Cardiac septum (tissue), 1 donor: ENCODE data around the gene ACTR8. TPM values are rescaled to one million over a fixed set of nuclear protein-coding genes. Genes with fewer than 3 reads are reported as not detected.
A peak's percentile ranks its signal among the peaks of the same experiment; 100 is the strongest.

Experiments used
- DNase-seq: peaks from one replicate; pipeline ENCODE4 v3.0.0-alpha.2; 2020; ENCODE audit warnings: low spot score
- intact Hi-C: fragments of 100-400 bp; cut with DNase I; formaldehyde crosslinking; loops from one replicate; pipeline ENCODE4 v1.14.0; 2022
- total RNA-seq: library from RNA; stranded (reverse); fragmentation: NEBNext Ultra II Directional; extraction: Animal tissue kit (Norgen Biotek cat#: 25700); gene quantifications from one replicate; pipeline ENCODE4 v1.2.1, GENCODE V29; 2021
- donor health status: DM: no; HTN: no; CAD: no.

The ACTR8 gene
- total RNA-seq, 1 donor from 2014 or later: 33.1 TPM

DNA sequence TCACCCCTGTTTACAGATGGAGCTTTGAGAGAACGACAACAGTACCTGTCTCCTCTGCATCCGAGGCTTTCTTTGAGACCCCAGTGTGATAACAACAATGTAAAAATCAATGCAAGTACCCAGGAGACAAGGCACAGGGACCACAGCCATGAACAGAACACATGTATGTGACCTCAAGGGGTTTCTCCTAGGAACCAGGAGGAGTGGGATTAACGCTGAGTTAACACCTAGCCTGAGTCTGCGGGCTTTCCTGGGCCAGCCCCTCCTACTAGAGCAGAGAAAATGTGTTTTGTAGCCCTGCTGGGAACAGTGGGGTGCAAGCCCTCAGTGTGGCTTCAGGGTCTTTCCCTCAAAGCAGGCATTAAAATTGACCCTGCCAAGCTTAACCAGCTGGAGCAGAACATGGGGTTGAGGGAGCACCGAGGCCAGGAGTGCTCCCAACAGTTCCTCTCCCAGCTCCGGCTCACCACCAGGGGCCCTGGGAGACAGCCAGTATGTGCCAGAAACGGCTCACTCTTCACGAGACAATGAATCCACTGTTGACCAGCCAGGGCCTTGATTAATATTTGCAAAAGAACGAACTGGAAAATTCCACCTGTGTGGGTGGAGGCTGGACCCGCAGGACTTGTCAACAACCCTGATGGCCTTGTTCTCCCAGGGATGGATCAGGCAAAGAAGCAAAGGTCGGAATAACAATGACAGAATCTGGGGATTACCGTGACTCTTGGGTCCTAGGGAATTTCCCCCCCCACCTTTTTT is 39.3 kb downstream of the ACTR8 start:
- intact Hi-C loops: no loop called here
- DNase-seq: peak; percentile 66

DNA sequence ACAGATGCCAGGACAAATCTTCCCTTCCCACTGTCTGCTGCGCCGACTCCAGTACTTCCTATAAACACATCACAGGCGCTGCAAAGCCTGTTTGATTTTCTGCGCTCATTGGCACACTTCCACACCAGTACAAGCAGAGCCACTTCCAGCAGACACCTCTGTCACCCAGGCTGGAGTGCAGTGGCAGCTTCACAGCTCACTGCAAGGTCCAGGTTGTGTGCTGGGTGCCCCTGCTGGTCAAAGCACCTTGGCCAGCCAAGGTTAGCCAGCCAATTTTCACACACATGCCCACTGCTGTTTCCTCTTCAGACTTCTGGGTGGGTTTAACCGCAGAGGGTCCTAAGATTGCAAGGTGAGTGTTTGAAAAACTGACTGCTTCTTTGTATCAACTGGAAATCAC is 40.7 kb downstream of the ACTR8 start:
- intact Hi-C loops: no loop called here
- DNase-seq: peak; percentile 57

DNA sequence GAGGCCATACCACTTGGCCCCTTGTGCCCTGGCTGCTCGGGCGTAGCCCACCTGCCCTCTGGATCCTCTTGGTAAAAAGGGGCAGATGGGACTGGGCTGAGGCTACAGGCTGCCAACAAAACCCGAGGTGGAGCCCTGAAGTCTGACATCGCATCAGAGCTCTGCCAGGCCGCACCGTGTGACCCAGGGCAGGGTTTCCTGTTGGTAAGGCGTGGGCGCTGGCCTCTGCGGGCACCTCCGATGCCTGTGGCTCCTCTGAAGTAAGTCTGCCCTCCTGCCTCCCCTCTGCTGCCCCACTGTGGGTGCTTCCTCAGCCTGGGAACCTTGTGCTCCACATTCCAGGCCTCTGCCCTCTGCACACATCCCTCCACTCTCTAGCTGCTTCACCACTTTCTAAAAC is 44.6 kb downstream of the ACTR8 start:
- peak; percentile 35 for DNase-seq
- intact Hi-C loops: no loop called here

DNA sequence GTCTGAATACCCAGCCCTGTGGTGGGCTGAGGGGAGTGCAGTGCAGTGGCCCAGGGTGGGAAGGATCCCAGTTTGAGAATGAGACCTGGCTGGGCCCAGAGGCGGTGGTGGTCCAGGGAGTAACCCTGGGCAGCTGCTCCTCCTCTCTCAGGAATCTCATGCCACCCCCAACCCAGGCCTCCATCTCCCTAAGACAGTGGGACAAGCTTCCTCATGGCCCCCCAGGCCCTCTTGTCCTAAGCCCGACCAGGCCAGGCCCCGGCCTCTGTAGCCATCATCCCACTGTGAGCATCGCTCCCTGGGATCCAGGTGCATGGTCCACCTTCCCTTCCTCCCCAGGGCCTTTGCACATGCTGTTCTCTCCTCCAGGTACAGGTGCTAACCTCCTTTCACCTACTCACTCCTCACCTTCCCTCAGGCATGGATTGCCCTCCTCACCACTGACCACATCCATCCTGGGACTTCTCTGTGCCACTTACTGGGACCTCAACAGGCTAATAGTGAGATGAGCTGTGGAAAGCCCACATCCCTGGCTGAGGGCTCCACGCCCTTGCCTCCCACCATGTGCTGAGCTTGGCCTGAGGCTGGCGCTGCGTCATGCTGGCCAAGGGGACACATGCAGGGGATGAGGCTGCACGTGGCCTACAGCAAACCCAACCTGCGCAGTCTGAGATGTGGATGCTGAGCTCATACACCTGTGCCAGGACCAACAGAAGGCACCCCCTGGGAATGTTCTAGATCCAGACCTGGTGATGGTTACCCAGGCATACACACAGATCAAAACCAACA is 45.7 kb downstream of the ACTR8 start:
- DNase-seq: peak; percentile 56
- intact Hi-C loops: no loop called here

DNA sequence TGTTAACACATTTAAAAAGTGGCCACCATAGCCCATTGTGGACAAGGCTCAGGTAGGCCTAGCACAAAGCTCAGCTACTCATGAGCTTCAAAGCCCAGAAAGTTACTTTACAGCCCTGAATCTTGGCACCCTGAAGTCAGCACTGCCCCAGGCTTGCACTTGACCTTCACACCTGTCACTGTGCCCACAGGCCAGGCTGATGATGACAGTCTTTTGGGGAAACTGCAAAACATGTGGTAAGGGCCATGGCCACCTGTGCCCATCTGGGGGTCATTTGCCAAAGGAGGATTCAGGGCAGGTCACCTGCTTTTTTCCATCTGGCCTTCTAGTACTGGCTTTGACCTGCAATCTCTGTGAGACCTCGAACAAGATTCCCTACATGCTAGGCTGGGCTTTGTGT is 46.7 kb downstream of the ACTR8 start:
- intact Hi-C loops: no loop called here
- DNase-seq: peak; percentile 46

DNA sequence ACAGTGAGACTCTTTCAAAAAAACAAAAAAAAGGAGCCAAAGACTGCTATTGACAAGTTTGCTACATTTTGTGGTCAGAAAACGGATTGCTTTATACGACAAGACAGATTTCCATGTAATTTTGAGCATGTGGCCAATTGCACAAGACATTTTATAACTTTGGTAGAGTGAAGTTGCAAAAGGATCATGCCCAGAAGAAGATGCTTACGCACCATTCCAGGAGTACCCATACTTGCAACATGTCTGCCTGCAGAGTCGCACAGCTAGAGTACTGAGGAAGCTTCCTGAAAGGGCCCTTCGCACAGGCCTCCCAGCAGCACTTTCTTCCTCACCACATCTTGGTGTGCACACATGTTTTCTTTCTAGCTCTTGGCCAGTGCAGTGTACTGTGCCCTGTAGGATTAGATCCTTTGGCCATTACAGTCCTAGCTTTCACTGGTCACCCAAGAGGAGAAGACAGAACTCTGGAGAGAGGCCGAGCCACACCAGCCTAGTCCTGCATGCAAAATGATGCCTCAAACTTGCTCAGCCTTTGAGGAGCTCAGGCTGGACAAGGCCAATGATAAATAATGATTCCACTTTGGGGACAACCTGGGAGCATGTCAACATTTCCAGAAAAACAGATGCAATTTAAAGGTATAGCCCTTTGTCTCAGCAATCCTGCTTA is 47.4 kb downstream of the ACTR8 start:
- DNase-seq: peak; percentile 74

DNA sequence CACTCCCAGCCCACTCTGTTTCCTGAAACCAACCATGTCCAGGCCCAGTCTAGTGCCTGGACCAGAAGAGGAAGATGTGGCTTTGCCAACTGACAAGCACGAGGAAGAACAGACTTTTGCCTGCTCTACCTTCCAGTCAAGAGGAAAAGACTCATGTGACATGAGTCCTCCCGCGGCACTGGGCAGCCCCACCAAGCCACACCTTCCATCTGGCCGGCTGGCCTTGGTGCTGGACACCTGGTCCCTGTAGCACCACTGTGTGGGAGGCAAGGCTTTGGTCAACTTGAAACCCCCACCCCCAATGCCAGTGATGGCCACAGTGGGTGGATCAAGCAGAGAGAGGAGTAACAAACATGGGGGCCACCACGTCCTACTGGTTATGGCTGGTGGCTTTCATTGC is 48.3 kb downstream of the ACTR8 start:
- intact Hi-C loops: no loop called here
- DNase-seq: peak; percentile 49

More for the DNA sequence above, 47.4 kb downstream of the ACTR8 start:
- intact Hi-C loops: no loop called here

DNA sequence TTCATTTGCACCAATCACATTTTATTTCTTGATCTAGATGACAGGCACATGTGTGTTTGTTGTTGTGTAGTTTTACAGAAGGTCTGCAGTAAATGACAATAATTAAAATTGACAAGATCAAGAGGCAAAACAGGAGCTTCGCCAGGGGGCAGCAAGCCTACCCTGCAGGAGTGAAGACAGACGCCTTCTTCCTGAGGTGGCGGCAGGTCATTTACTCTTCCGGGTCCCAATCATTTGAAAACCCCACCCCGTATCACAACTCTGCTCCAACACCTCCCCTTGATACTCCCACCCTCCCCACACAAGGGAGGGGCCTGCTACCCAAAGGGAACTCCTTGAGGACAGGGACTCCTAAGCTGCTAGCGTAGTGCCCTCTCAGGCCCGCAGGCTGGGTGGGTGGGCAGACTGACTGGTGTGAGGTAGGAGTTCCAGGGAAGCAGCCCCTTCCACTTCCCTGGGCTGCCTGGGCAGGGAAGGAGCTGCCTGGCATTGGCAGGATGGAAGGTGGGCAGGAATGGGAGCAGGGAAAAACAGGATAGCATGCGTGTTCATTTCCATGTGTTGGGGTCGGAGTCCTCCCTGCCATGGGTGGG is 48.8 kb downstream of the ACTR8 start:
- intact Hi-C loops: no loop called here
- DNase-seq: peak; percentile 68

DNA sequence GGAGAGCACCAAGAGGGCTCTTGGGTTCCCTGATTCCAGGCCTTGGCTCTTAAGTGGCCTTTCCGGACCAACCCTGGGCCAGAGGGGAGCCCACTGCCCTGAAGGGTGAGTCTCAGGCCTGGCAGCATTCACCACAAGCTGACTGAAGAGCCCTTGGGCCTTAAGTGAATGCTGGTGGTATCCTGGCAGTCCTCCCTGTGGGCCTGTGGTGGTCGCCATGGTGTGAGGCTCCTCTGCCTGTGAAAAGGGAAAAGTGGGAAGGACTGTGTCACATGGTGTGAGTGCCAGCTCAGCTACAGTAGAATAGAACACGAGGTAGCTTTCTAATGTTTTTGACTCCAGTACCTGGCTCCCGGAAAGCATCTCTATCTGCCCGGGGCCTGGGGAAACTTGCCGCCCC is 51.0 kb downstream of the ACTR8 start:
- peak; percentile 71 for DNase-seq
- intact Hi-C loops: no loop called here

DNA sequence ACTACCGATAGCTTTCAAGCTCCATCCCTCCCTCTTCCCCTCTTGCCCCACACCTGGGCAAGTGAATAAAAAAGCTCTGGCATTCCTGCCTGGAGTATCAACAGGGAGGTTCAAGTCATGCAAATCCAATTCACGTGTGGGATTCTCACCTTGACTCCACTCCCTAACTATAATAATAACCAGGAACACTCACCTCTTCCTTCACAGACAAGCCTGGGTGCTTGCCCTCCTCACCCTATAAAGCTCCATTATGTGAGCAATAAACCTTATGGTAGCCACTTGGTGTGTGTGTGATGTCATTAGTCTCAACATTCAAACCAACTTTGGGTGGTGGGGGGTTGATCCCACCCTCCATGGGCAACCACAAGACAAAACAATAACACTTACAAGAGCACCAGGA is 52.3 kb downstream of the ACTR8 start:
- intact Hi-C loops: no loop called here
- peak; percentile 15 for DNase-seq

DNA sequence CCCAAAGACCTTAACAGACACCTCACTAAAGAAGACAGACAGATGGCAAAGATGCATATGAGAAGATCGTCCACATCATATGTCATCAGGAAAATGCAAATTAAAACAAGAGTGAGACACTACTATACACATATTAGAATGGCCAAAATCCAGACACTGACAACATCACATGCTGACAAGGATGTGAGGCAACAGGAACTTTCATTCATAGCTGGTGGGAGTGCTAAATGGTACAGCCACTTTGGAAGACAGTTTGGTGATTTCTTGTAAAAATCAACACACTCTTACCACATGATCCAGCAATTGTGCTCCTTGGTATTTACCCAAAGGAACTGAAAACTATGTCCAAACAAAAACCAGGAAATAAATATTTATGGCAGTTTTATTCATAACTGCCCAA is 53.4 kb downstream of the ACTR8 start:
- no peak for DNase-seq
- intact Hi-C loops: no loop called here

DNA sequence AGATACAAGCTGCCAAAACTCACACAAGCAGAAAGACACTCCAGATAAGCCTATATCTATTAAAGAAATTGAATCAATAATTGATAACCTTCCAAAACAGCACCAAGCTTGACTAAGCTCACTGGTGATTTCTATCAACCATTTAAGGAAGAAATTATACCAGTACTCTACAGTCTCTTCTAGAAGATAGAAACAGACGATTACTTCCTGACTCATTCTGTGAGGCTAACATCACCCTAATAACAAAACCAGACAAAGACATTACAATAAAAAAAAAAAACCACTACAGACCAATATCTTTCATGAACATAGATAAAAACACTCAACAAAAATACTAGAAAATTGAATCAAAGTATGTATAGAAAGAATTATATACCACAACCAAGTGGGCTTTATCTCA is 55.9 kb downstream of the ACTR8 start:
- no peak for DNase-seq
- intact Hi-C loops: no loop called here

DNA sequence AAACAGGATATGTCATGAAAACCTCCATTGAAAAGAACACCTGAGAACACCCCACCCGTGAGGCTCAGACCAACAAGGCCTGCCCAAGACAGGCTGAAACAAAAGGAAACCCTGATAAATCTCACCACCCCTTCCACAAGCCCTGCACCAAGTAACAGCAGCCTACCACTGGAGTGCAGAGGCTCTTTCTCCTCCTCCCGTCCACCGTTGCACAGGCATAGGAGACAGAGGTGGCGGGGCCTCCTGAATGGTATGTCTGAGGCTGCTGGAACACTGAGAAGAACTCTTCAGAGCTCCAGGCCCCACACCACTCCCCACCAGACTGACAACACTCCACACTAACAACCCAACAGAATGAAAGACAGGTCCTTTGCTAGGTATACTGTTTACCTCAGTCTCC is 57.2 kb downstream of the ACTR8 start:
- intact Hi-C loops: no loop called here
- peak; percentile 44 for DNase-seq

DNA sequence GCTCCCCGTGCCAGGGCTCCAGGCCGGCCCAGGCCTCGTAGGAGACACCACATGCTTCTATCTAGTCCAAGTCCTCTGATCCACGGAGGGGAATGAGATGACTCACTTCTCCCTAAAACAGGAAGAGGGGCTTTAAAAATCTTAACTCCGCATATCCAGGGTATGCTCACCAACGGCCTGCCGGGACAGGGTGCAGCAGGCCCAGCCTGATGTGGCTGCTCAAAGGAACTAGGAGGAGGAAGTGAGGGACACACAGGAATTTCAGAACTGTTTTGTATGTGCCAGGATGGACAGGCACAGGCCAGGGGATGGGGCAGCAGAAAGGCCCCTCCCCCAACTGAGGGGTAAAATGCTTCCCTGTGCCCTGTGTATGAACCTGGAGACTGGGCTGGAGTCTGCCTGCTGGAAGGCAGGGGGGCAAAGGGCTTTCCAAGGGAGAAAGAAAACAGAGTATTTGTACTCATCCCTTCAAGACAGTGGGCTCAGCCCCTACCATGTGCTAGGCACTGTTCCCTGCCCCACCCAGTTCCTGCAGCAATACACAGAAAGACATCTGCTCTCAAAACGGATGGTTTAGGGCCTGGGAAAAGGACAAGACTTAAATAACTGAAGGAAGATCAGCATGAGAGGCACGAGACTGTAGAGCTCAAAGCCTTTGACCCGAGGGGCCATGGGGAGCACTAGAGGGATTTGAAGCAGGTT is 57.8 kb downstream of the ACTR8 start:
- intact Hi-C loops: no loop called here
- peak; percentile 43 for DNase-seq

DNA sequence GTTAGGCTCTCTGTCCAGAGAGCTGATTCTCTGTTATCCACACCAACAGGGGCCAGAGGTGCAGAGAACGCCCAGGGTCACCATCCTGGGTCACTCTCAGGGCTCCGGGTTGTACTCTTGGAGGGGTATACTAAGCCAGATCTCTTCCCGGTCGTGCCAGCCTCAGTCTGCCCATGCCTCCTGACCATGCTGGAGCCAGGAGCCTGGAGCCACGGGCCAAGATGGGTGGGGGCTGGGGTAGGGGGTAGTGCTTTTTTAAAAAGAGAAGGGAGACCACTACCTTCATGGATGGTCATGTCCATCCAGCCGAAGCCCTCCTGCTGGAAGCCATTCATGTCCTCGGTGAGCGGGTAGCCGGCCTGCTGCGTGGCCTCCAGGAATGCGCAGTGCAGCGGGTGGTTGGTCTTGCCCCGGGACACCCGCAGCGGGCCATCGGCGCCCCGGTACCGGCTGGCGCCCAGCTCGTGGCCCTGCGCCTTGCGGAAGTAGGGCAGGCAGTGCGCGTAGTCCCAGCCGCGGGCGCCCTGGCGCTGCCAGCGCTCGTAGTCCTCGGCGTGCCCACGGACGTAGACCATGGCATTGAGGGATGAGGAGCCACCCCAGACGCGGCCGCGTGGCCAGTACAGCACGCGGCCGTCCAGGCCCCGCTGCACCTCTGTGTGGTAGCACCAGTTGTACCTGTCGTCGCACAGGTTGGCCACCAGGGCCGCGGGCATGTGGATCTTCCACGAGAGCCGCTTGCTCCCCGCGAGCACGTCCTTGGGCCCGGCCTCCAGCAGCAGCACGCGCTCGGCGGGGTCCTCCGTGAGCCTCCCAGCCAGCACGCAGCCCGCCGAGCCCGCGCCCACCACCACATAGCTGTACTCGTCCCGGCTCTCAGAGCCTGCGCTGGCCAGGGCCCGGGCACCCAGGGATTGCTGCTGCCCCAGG is 58.7 kb downstream of the ACTR8 start:
- peak; percentile 68 for DNase-seq
- intact Hi-C loops: no loop called here

DNA sequence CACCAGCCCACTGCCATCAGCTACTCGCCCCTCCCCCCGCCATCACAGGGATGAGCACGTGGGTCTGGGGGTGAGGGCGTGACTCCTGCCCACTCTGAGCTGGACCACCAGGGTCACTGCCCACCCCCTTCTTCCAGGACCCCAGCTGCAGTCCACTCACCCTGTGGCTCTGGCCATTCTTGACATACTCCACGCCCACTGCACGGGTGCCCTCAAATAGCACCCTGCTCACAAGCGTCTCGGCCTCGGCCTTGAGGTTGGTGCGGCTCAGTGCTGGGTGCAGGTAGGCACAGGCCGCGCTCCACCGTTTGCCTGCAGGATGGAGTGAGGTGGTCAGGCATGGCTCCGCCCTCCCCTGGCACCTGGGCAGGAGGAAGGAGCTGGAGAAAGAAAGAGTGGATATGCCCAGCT is 59.6 kb downstream of the ACTR8 start:
- DNase-seq: peak; percentile 54
- intact Hi-C loops: no loop called here

DNA sequence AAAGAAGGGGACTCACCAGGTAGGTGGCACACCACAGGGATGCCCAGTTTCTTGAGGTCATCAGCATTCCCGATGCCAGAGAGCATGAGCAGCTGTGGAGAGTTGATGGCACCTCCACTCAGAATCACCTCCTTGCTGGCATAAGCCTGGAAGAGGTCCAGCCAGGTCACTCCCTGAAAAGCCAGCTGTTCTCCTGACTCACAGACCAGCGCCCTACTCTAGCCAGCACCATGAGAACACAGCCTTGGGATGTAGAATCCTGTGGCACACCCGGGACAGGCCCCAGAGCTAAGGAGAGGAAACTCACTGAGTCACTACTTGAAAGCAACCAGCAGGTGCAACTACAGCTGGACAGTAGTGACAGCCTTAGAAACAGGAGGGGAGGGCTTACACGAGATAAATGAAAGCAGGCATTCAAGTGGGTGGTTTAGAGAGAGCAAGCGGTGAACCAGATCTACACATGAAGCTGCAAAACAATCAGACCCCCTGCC is 60.3 kb downstream of the ACTR8 start:
- peak; percentile 59 for DNase-seq
- intact Hi-C loops: no loop called here
